OCI-LY7 (cell line): ENCODE data around the gene SUPT4H1. TPM values are rescaled to one million over a fixed set of nuclear protein-coding genes. Genes with fewer than 3 reads are reported as not detected.

Experiments
- BruUV-seq: library from RNA; stranded (reverse); fragments of 400-500 nt; replicated peaks from 2 replicates; lab custom pipeline; 2021; lab: Mats Ljungman, UMichigan
- CTCF ChIA-PET: fragments of 300-600 bp; sonication (Branson Sonifier 250); formaldehyde crosslinking; loops from one replicate; lab custom pipeline; 2022; ENCODE audit warnings: antibody characterized with exemption; ENCODE audit not compliant: unreplicated experiment; lab: Charles Lee
- POLR2A ChIA-PET: fragments of 300-600 bp; sonication (Branson Sonifier 250); formaldehyde crosslinking; loops from one replicate; lab custom pipeline; 2022; ENCODE audit warnings: antibody characterized with exemption; lab: Charles Lee
- DNase-seq: peaks from one replicate; pipeline ENCODE4 v3.0.0-alpha.2; 2015; ENCODE audit warnings: low spot score
- H2AFZ ChIP-seq: fragments of 200-600 bp; sonication (generic), shearing (Covaris generic); 2 replicates; pipeline ENCODE4 v1.6.1; 2014; ENCODE audit warnings: mild to moderate bottlenecking, antibody characterized with exemption, low read length, moderate library complexity
- H3K27ac ChIP-seq: fragments of 200-600 bp; sonication (generic); 2 replicates; pipeline ENCODE4 v1.5.1; 2014; ENCODE audit warnings: mixed run types, low read depth, mild to moderate bottlenecking, moderate library complexity, low read length, inconsistent platforms; ENCODE audit not compliant: poor library complexity, severe bottlenecking
- H3K36me3 ChIP-seq: fragments of 200-600 bp; sonication (generic); 2 replicates; pipeline ENCODE4 v1.6.1; 2014; ENCODE audit warnings: mild to moderate bottlenecking, antibody characterized with exemption, low read length, moderate library complexity, mixed read lengths; ENCODE audit not compliant: insufficient read depth
- H3K4me1 ChIP-seq: fragments of 200-600 bp; sonication (generic); 2 replicates; pipeline ENCODE4 v1.5.1; 2014; ENCODE audit warnings: mild to moderate bottlenecking, low read length; ENCODE audit not compliant: insufficient read depth, poor library complexity, severe bottlenecking
- H3K4me2 ChIP-seq: fragments of 200-600 bp; sonication (generic); 2 replicates; pipeline ENCODE4 v1.6.1; 2014; ENCODE audit warnings: mild to moderate bottlenecking, low read length
- H3K4me3 ChIP-seq: fragments of 200-600 bp; sonication (generic); 2 replicates; pipeline ENCODE4 v1.5.1; 2014; ENCODE audit warnings: mild to moderate bottlenecking, low read depth, low read length; ENCODE audit not compliant: poor library complexity, severe bottlenecking
- H3K79me2 ChIP-seq: fragments of 200-600 bp; sonication (generic); 2 replicates; pipeline ENCODE4 v1.6.1; 2016; ENCODE audit warnings: low read depth, mild to moderate bottlenecking, low read length, moderate library complexity, mixed read lengths; ENCODE audit not compliant: insufficient read depth
- H3K9me2 ChIP-seq: fragments of 200-600 bp; sonication (generic); 2 replicates; pipeline ENCODE4 v1.6.1; 2016; ENCODE audit warnings: mild to moderate bottlenecking, low read length, mixed read lengths; ENCODE audit not compliant: insufficient read depth
- H3K9me3 ChIP-seq: fragments of 200-600 bp; sonication (generic); 2 replicates; pipeline ENCODE4 v1.6.1; 2014; ENCODE audit warnings: mild to moderate bottlenecking, mixed run types, low read length, mixed read lengths
- H4K20me1 ChIP-seq: fragments of 200-600 bp; sonication (generic); 2 replicates; pipeline ENCODE4 v1.6.1; 2014; ENCODE audit warnings: mild to moderate bottlenecking, antibody characterized with exemption, low read length, moderate library complexity, mixed read lengths; ENCODE audit not compliant: insufficient read depth
- EZH2phosphoT487 ChIP-seq: fragments of 200-600 bp; sonication (generic); IDR thresholded peaks from 2 replicates; pipeline ENCODE4 v1.6.1; 2018; ENCODE audit warnings: low read depth, borderline replicate concordance, mild to moderate bottlenecking, mixed run types, antibody characterized with exemption, low read length, moderate library complexity, mixed read lengths
- intact Hi-C: fragments of 100-400 bp; cut with micrococcal nuclease; formaldehyde crosslinking; loops from one replicate; pipeline ENCODE4 v1.10.0; 2022; ENCODE audit not compliant: unreplicated experiment
- total RNA-seq, 2 experiments: library from RNA; depleted of rRNA in 1 of 2; stranded (reverse); fragments of >200 nt in 1 of 2; shearing (Covaris generic) in 1 of 2; gene quantifications; 2 replicates each; pipeline ENCODE4 v1.2.3, GENCODE V29; 2014 to 2022
- TF ChIP-seq, protein P1 (sequence below): fragments of 200-600 bp; sonication (generic); conservative IDR thresholded peaks from 2 replicates; pipeline ENCODE4 v1.5.1; 2014; ENCODE audit warnings: mild to moderate bottlenecking, antibody characterized with exemption, low read length, moderate library complexity, mixed read lengths

SUPT4H1 gene
- total RNA-seq, 2 experiments from 2014 or later: 56.5 to 65.5 TPM

- H2AFZ ChIP-seq: no peak overlapping the region
- H3K9me3 ChIP-seq: no peaks in the 10 kb centered on the region
- intact Hi-C loops: no loop called here
- H3K79me2 ChIP-seq: no peaks in the 10 kb centered on the region
- H3K36me3 ChIP-seq: no peaks in the 10 kb centered on the region
- H3K9me2 ChIP-seq: no peaks in the 10 kb centered on the region
- H4K20me1 ChIP-seq: no peaks in the 10 kb centered on the region
- no peak overlapping the region for H3K4me2 ChIP-seq
- no peak for DNase-seq
- BruUV-seq: no TSS peak
- H3K4me3 ChIP-seq: no peak overlapping the region
- CTCF ChIA-PET: interaction anchor here (0.6 kb wide), 1 partner anchor 11 kb away, joined by 3 read pairs; no protein-coding TSS in a partner anchor
- H3K27ac ChIP-seq: no peak overlapping the region
- POLR2A ChIA-PET: no interaction called here
- H3K4me1 ChIP-seq: peaks cover 39% of the 10 kb centered on the region
- TF ChIP-seq EZH2phosphoT487: no peak
- TF ChIP-seq, protein P1, sequence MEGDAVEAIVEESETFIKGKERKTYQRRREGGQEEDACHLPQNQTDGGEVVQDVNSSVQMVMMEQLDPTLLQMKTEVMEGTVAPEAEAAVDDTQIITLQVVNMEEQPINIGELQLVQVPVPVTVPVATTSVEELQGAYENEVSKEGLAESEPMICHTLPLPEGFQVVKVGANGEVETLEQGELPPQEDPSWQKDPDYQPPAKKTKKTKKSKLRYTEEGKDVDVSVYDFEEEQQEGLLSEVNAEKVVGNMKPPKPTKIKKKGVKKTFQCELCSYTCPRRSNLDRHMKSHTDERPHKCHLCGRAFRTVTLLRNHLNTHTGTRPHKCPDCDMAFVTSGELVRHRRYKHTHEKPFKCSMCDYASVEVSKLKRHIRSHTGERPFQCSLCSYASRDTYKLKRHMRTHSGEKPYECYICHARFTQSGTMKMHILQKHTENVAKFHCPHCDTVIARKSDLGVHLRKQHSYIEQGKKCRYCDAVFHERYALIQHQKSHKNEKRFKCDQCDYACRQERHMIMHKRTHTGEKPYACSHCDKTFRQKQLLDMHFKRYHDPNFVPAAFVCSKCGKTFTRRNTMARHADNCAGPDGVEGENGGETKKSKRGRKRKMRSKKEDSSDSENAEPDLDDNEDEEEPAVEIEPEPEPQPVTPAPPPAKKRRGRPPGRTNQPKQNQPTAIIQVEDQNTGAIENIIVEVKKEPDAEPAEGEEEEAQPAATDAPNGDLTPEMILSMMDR: no peak
These were observed 18.7 kb upstream of the SUPT4H1 start for GRCh38 chr17:58370716-58371115.

DNA sequence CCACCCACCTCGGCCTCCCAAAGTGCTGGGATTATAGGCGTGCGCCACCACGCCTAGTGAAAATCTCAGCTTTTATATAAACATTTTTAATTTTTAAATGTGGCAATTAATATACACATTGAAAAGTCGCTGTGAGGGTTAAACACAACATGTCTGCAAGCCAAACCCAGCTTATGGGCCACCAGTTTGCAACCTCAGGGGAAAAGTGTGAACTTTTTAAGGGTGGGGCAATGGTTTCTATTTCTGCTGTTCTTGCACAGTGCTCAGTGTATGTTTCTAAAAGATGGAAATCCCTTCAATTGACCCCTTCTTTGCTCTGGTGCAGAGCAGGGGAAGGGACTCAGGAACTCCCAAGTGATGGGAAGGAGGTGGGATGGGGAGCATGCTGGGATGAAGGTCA, 18.3 kb upstream of the SUPT4H1 start:
- Histone ChIP-seq H3K4me2 (no peak overlapping the region), H3K9me3 (no peaks in the 10 kb centered on the region), H3K4me3 (no peak overlapping the region), H3K4me1 (peaks cover 43% of the 10 kb centered on the region), H3K36me3 (no peaks in the 10 kb centered on the region), H3K9me2 (no peaks in the 10 kb centered on the region), H2AFZ (no peak overlapping the region), H3K79me2 (no peaks in the 10 kb centered on the region), H3K27ac (no peak overlapping the region), H4K20me1 (no peaks in the 10 kb centered on the region)
- TF ChIP-seq, protein P1: no peak
- TF ChIP-seq EZH2phosphoT487: no peak
- intact Hi-C loops: no loop called here
- no TSS peak for BruUV-seq
- ChIA-PET POLR2A (interaction anchor here (0.8 to 1.4 kb wide), 3 partner anchors 11 to 47 kb away, joined by 3 to 5 read pairs (median 3); partner anchors contain the start of gene RNF43), CTCF (interaction anchor here (1.8 kb wide), 1 partner anchor 18 kb away, joined by 6 read pairs; no protein-coding TSS in a partner anchor)
- DNase-seq: no peak
